Measurements from ENCODE around the gene PIR.

Gene PIR

DNA sequence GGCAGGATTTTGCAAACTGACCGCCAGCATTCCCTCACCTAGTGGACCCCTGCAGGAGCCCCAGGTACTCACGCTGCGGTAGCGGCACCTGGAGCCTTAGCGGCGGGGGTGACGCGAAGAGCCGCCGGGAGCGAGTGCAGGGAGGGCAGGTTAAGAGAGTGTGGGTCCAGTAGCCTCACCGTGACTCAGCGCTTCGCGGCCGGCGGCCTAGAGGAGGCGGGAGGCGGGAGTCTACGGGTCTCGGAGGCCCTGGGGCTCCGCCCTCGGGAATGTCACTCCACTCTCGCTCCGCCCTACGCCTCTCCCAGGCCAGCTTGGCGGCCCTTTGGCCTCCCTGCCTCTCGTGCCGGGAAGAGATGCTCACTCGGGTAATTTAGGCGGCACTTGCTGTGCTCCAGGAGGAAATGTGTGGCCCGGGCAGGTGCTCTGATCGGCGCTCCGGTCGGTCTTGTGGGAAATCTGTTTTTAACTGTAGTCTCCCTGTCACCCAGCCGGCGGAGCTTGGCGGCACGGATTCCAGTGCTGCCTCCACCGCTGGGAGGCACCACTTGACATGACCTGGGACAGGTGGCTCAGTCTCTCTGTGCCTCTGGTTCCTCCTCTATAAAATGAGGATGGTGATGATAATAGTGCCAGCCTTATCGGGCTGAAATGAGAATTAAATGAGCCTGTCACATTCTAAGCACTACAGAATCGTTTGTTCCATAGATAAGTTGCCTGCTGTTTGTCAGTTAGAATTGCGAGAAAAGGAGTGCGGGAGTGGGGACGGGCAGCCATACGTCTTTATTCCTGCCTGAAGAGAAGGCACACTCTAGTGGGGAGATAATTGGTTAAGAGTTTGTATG is at the start of gene PIR:
Gene PIR (minus strand): TSS at position 216 of the 845 bp plus-strand sequence. CDS start 2,076 bp downstream, outside the sequence.
- DNase-seq (ENCODE audit: low read depth) = no peak

DNA sequence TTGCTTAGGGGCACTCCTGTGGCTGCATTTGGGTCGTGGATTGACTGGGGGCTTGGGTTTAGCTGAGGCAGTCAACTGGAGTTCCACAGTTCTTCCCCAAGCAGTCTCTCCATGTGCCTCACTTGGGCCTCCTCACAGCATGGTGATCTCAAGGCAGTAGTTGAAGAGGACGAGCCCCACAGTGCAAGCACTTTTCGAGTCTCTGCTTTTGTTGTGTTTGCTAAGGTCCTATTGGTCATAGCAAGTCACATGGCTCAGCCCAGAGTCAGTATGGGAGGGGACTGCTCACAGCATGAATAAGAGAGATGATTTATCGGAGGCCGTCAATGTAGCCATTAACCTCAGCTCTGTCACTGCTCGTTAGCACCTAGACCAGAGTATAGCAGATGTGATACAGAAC is 37.2 kb upstream of the PIR start:
- DNase-seq (ENCODE audit: low read depth) = no peak

DNA sequence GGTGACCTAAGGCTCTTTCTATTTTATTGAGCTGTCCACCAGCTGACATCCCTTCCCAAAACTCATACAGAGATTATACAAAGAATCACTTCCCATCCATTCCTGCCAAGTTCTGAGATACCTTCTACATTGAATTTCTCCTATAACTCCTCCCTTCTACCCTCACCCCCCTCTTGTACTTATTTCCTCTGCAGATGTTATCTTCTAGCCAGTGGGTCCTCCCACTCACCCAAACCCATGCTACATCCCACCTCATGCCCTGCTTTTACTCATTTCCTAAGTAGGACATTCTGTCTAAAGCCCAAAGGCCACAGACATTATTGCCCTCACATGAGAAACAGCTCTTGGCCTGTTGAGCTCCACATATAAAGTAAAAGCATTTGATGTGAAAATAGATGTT is 36.0 kb upstream of the PIR start:
- no peak for DNase-seq (ENCODE audit: low read depth)

DNA sequence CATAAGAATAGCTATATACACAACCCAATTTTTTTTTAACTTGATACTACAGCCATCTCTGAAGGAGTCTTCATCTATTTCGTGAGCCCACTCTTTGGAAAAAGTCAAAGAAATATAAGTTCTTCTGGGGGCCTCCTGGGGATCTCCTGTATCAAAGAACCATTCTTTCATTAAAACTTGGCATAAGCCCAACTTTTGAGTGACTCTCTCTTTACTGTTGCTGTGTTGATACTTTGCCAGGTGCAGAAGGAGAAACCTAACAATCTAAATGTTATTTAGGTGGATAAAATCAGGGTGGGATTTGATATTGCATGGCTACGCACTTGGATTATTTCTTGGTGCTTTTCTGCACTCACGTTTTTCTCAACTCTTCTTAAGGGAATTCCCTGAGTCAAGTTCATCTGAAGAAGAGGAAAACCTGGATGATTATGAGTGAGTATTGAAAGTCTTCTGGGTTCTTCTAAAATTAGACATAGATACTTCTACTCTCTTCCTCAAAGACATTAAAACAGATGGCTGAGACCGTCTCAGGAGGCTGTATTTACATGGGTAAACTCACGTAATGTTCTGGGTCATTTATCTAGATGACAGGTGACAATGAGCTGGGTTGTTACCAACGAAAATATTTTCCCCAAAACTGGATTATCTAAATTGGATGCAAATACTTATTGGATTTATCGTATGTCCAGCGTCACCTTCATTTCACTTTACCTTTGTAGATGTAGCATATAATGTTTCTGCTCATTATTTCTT is 32.7 kb upstream of the PIR start:
- DNase-seq (ENCODE audit: low read depth) = no peak

GRCh38 chrX:15524417-15524816 is 31.3 kb upstream of the PIR start:
- no peak for DNase-seq (ENCODE audit: low read depth)

- DNase-seq (ENCODE audit: low read depth) = no peak
Measured at GRCh38 chrX:15523088-15523487, 30.0 kb upstream of the PIR start.

GRCh38 chrX:15522464-15522863 is 29.3 kb upstream of the PIR start:
- DNase-seq (ENCODE audit: low read depth) = no peak

DNA sequence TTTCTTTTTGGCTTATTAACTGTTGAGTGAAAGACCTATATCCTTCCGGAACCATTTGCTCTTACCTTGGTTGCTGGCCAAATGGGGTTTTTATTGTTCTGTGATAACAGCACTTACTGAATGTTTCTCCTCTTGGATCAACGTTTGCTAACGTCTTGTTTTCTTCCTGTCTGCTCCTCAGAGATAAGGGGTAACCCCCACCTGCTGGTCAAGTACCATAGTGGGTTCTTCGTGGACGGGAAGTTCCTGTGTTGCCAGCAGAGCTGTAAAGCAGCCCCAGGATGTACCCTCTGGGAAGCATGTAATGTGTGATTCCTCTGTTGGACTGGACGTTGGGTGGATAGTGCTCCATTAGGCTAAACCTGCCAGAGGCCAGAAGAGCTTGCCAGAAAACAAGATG is 22.8 kb upstream of the PIR start:
- peak; percentile 26 for DNase-seq (ENCODE audit: low read depth)

- DNase-seq (ENCODE audit: low read depth) = no peak
Measured at GRCh38 chrX:15514279-15514678, 21.1 kb upstream of the PIR start.

DNA sequence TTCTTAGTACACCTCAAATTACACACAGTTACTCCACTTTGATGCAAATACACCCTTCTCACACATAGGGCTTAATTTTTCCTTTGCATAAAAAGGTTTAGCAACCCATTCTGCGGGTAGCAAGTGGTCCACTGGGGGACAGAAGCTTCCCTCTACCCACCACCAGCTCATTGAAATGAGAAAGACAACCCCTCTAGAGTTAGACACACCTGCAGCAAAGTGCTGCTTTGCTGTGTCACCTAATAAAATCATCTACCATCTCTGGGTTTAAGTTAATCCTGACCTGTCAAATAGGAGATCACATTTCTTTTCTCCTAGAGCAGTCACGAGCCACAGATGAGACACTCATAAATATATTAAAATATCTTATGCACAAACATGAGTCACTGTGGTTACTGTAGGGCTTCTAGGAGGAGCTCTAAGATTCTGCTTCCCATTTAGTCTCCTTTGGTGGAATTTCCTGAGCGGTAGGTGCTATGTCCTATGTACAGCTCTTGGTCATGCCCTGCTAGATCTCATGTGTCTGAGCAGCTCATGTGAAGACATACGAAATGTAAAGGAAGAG is 19.4 kb upstream of the PIR start:
- no peak for DNase-seq (ENCODE audit: low read depth)

DNA sequence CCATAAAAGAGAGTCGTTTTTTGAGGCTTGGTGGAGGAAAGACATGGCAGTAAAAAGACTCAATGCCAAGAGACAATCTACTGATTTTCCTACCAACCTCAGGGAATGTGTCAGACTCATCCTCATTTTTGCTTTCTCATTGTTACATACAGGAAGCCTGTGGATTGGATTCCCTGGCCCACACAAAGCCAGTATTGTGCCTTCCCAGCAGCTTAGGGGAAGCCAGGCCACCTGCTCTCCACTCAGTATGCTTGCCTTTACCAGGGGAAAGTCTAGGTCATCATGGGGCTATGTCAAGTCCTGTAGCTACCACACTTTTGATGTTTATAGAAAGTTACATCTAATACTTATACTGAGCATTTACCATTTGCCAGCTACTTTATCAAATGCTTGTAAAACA is 18.4 kb upstream of the PIR start:
- no peak for DNase-seq (ENCODE audit: low read depth)

DNA sequence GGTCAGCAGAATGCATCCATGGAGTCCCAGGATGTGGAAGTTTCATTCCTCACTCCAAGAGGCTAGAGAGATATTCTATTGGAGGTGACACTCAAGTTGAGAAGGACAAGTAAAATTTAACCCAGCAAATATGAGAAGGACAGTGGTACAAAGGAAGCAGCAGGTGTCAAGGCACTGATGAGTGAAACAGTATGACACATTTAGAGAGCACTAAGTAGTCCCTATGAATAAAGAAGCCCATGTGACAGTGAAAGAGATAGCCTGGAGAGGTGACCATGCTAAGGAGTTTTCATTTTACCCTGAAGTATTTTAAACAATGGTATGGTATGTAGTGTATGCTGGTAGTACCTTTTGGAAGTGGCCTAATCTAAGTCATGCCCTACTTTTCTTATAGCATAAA is 16.7 kb upstream of the PIR start:
- DNase-seq (ENCODE audit: low read depth) = no peak

DNA sequence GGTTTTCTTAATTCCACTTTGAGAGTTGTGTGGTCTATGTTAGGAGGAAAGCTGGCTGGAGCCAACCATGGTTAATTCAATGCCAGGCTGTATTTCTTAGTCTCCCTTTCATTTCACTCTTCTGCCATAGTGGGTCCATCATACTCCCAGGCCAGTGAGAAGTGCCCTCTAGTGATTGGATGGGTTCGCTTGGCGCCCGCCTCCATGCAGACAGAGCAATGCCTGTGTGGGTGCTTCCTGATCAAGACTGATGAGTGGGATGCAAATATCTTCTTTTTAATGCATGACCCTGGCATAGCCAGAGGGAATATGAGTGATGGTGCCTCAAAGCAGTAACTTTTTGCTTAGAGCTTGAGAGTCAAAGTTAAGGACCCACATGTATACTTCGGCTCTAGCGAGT is 13.9 kb upstream of the PIR start:
- no peak for DNase-seq (ENCODE audit: low read depth)

- DNase-seq (ENCODE audit: low read depth) = no peak
Measured at GRCh38 chrX:15505101-15505500, 12.0 kb upstream of the PIR start.

GRCh38 chrX:15504661-15505060 is 11.5 kb upstream of the PIR start:
- no peak for DNase-seq (ENCODE audit: low read depth)

DNA sequence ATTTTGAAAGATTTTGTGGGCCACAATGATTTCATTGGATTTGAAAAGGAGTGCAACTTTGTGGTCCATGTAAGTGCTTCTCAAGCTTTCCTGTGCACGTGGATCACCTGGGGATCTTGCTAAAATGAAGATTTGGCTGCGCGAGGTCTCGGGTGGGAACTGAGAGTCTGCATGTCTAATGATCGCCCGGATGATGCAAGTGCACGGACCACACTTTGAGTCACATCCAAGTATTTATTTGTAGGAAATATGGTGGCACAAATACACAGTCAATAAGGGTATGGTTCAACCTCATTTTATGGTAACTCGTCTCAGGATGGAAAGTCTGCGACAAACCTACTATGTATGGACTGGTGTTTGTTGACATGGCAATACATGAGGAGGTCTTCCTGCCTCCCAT is 8.4 kb upstream of the PIR start:
- no peak for DNase-seq (ENCODE audit: low read depth)

- no peak for DNase-seq (ENCODE audit: low read depth)
Measured at GRCh38 chrX:15500497-15500966, 7.4 kb upstream of the PIR start, which contains the start of gene BMX. TSS of gene BMX (plus strand) at chrX:15500807. CDS start at chrX:15508354, 7,547 bp downstream.

DNA sequence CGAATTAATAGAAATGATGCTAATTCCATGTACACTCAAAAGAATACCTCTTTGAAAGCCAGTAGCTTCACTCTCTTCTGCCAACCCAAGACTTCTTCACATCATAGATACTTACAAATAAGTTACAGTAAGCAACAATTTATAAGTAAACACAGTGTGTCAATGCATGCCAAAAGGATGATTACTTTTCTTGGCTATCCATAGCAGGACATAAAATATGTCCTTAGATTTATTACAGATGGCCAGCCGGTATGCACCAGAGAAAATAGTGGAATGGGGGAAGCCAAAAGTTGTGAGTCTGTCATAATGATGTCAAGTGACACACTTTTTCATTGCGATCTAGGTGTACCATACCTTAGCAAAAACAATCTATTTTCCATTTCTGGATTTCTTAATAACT is 6.8 kb upstream of the PIR start:
- no peak for DNase-seq (ENCODE audit: low read depth)

DNA sequence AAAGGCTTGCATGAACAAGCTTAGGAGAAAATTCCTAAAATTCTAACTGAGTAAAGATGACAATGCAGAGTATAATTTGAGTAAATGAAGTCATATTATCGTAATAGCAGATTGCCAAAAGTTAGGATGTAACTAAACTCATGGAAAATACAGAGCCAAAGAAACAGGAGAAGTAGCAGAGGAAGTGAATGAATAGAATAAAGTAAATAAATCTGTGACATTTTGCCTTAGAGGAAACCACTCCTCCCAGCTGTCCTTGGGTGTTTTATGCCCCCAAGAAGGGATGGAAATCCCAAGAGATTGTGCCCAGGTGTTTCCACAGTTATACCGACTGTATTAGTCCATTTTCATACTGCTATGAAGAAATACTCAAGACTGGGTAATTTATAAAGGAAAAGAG is 5.6 kb upstream of the PIR start:
- no peak for DNase-seq (ENCODE audit: low read depth)

GRCh38 chrX:15497865-15498264 is 4.7 kb upstream of the PIR start:
- no peak for DNase-seq (ENCODE audit: low read depth)

- DNase-seq (ENCODE audit: low read depth) = no peak
Measured at GRCh38 chrX:15496824-15497223, 3.7 kb upstream of the PIR start.

DNA sequence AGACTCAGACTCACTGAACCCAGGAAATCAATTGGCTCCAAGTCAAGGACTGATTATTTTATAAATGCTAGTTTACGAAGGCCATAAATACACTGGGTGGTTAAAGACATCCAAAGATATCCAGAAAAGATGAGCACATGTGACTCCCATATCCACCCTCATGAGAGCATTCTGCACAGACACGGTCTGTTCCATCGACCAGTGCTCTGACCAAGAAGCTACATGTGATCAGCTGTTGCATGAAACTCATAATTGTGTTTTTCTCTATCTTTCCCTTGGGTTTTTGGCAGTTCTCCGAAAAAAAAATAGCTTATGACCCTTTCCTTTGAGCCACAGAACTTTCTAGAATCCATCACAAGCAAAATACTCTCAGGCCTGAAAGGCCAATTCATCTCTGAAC is 2.7 kb upstream of the PIR start:
- no peak for DNase-seq (ENCODE audit: low read depth)

- DNase-seq (ENCODE audit: low read depth) = no peak
Measured at GRCh38 chrX:15492469-15492868, 664 bp downstream of the PIR start.
